Spleen (tissue), 11 donors: ENCODE results near the gene RIMBP2. TPM values are rescaled to one million over a fixed set of nuclear protein-coding genes. Genes with fewer than 3 reads are reported as not detected.

Experiments
- DNase-seq: peaks from one replicate; pipeline ENCODE4 v3.0.0-alpha.2; 2020
- H3K27ac ChIP-seq, 8 donors: fragments of 200-600 bp; sonication (generic) in 7 of 8; 1 replicate in 4 of 8; 2 replicates in 4 of 8; pipeline versions ENCODE4 v1.5.0 to v1.8.0; 2016 to 2021; ENCODE audit warnings: inconsistent platforms in 4 of 8, mild to moderate bottlenecking in 4 of 8, moderate library complexity in 1 of 8
- H3K27me3 ChIP-seq, 7 donors: fragments of 200-600 bp; sonication (generic) in 6 of 7; replicated peaks in 1 of 7; 1 replicate in 4 of 7; 2 replicates in 3 of 7; pipeline versions ENCODE4 v1.5.0 to v1.8.0; 2016 to 2021; ENCODE audit warnings: inconsistent platforms in 3 of 7, mild to moderate bottlenecking in 1 of 7
- H3K36me3 ChIP-seq, 6 donors: fragments of 200-600 bp; sonication (generic) in 5 of 6; 1 replicate in 4 of 6; 2 replicates in 2 of 6; pipeline versions ENCODE4 v1.5.0 to v1.8.0; 2016 to 2021; ENCODE audit warnings: inconsistent platforms in 2 of 6
- H3K4me1 ChIP-seq, 6 donors: fragments of 200-600 bp; sonication (generic) in 5 of 6; 1 replicate in 3 of 6; 2 replicates in 3 of 6; pipeline versions ENCODE4 v1.5.0 to v1.8.0; 2016 to 2021; ENCODE audit warnings: inconsistent platforms in 3 of 6
- H3K4me3 ChIP-seq, 8 donors: fragments of 200-600 bp; sonication (generic) in 7 of 8; 1 replicate in 4 of 8; 2 replicates in 4 of 8; pipeline versions ENCODE4 v1.5.0 to v1.8.0; 2016 to 2021; ENCODE audit warnings: inconsistent platforms in 4 of 8, mild to moderate bottlenecking in 4 of 8, moderate library complexity in 2 of 8
- H3K9me3 ChIP-seq, 8 donors: fragments of 200-600 bp; sonication (generic) in 7 of 8; 1 replicate in 4 of 8; 2 replicates in 4 of 8; pipeline versions ENCODE4 v1.5.0 to v1.8.0; 2016 to 2021; ENCODE audit warnings: inconsistent platforms in 4 of 8
- CTCF ChIP-seq, 11 experiments: fragments of 200-600 bp in 7 of 11; fragments of 450-650 bp in 4 of 11; sonication (generic) in 4 of 11; IDR thresholded peaks in 8 of 11; conservative IDR thresholded peaks in 3 of 11; 1 replicate in 7 of 11; 2 replicates in 4 of 11; pipeline versions ENCODE4 v1.4.0 to v1.8.0; 2016 to 2021; ENCODE audit warnings: antibody characterized with exemption in 11 of 11, inconsistent platforms in 4 of 11, mild to moderate bottlenecking in 1 of 11
- POLR2A ChIP-seq, 3 donors: fragments of 450-650 bp; IDR thresholded peaks; one replicate each; pipeline ENCODE4 v1.5.1; 2017; ENCODE audit warnings: antibody characterized with exemption in 3 of 3, mild to moderate bottlenecking in 1 of 3
- POLR2AphosphoS5 ChIP-seq, 3 donors: sonication (generic); formaldehyde crosslinking; IDR thresholded peaks; one replicate each; pipeline ENCODE4 v1.5.1; 2017; ENCODE audit warnings: antibody characterized with exemption in 3 of 3
- WGBS, 5 donors: extraction: QIAGEN DNeasy Blood & Tissue Kit in 3 of 5; methylation state at CpG; one replicate each; pipeline versions ENCODE4 v1.1.5 to v1.1.7; 2013 to 2018; 5-methylcytosine and 5-hydroxymethylcytosine counted together
- intact Hi-C: fragments of 100-400 bp; cut with DNase I; formaldehyde crosslinking; loops from one replicate; pipeline ENCODE4 v1.15.0; 2023; ENCODE audit warnings: low total_unique reads
- polyA plus RNA-seq, 3 donors: library from polyadenylated mRNA; stranded (reverse); fragments of 200-250 nt; gene quantifications; one replicate each; pipeline ENCODE4 v1.2.1, GENCODE V29; 2013
- total RNA-seq, 7 donors: library from RNA; depleted of rRNA in 3 of 7; stranded (reverse); fragments of >200 nt in 3 of 7; fragmentation: NEBNext Ultra II Directional in 4 of 7; extraction: Animal tissue kit (Norgen Biotek cat#: 25700) in 4 of 7; gene quantifications; one replicate each; pipeline versions ENCODE4 v1.1.0 to v1.2.1, GENCODE V29; 2016 to 2021
- donor health status: healthy with polysubstance abuse.
- donor health status: DM: no; HTN: no; CAD: no; lungs with moderate emphysema.
- donor health status: DM: no; HTN: no; CAD: no.
- donor health status: Bipolar disorder and iron deficiency.
- donor health status: healthy.
- donor health status: DM: no; HTN: no; CAD: no.
- donor health status: DM: yes; HTN: yes; CAD: no.

RIMBP2 gene
- total and polyA plus RNA-seq, 10 donors, result 0.05 to 5.2 (median 0.95) TPM

- H3K4me1 ChIP-seq, result no peaks in the 10 kb centered on the region
- no peak overlapping the region for H3K4me3 ChIP-seq
- intact Hi-C loops, result no loop called here
- WGBS, 5 donors, result 82 to 90% (median 85%) methylated on average over 12 to 13 of the region's 13 CpGs
- DNase-seq, result no peak
- TF ChIP-seq POLR2A (IDR thresholded peaks at IDR 0.05) (no peak), POLR2AphosphoS5 (IDR thresholded peaks at IDR 0.05) (no peak), CTCF (IDR thresholded peaks at IDR 0.05 in 8 of 11, conservative IDR thresholded peaks at IDR 0.05 in 3 of 11) (no peak)
- H3K27me3 ChIP-seq, result peaks cover 0 to 8% (median 0%) of the 10 kb centered on the region in 7 donors
- H3K36me3 ChIP-seq, result no peaks in the 10 kb centered on the region
- H3K27ac ChIP-seq, result no peak overlapping the region
- no peaks in the 10 kb centered on the region for H3K9me3 ChIP-seq
Measured at GRCh38 chr12:130704606-130705005, 11.5 kb downstream of the RIMBP2 start.

DNA sequence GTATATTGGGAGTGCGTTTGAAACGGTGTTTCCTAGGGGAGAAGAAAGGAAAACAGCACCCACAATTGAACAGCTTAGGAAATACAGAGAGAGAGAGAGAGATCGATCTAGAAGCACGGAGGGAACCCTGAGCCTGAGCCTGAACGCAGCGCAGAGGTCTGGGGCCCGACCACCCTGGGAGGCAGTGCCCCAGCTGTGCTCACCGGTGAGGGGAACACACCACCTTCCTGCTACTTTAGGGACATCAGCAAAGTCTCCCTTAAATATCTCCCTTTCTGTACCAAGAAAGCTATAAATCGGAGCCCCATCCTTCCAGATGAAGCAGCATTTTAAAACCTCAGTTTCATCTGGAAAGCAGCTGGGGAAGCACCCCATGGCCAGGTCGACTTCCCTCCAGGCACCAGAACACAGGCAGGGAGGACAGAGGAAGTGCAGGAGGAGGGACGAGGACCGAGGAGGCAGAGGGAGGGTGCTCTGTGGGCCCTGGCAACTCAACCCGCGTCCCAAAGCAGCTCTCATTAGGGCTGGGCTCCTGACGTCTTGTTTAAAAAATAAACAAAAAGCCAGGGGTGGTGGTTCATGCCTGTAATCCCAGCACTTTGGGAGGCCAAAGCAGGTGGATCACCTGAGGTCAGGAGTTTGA, 12.2 kb downstream of the RIMBP2 start:
- 47 to 69% (median 58%) methylated on average over 14 to 15 of the region's 15 CpGs for WGBS, 5 donors
- no peak for DNase-seq
- TF ChIP-seq CTCF (IDR thresholded peaks at IDR 0.05 in 8 of 11, conservative IDR thresholded peaks at IDR 0.05 in 3 of 11) (no peak), POLR2AphosphoS5 (IDR thresholded peaks at IDR 0.05) (no peak), POLR2A (IDR thresholded peaks at IDR 0.05) (no peak)
- intact Hi-C loops, result no loop called here
- no peaks in the 10 kb centered on the region for H3K9me3 ChIP-seq
- H3K4me1 ChIP-seq, result no peaks in the 10 kb centered on the region
- peaks cover 0 to 5% (median 0%) of the 10 kb centered on the region in 7 donors for H3K27me3 ChIP-seq
- H3K4me3 ChIP-seq, result no peak overlapping the region
- no peak overlapping the region for H3K27ac ChIP-seq
- H3K36me3 ChIP-seq, result no peaks in the 10 kb centered on the region

GRCh38 chr12:130702966-130703732, 12.9 kb downstream of the RIMBP2 start:
- 66 to 87% (median 82%) methylated on average over 25 of the region's 25 CpGs for WGBS, 5 donors
- Histone ChIP-seq H3K4me1 (no peaks in the 10 kb centered on the region), H3K27ac (no peak overlapping the region), H3K27me3 (peaks cover 0 to 5% (median 0%) of the 10 kb centered on the region in 7 donors), H3K4me3 (no peak overlapping the region), H3K9me3 (no peaks in the 10 kb centered on the region), H3K36me3 (no peaks in the 10 kb centered on the region)
- TF ChIP-seq POLR2AphosphoS5 (IDR thresholded peaks at IDR 0.05), result no peak
- no peak for TF ChIP-seq POLR2A (IDR thresholded peaks at IDR 0.05)
- no peak for TF ChIP-seq CTCF (IDR thresholded peaks at IDR 0.05 in 8 of 11, conservative IDR thresholded peaks at IDR 0.05 in 3 of 11)
- DNase-seq, result no peak
- intact Hi-C loops, result no loop called here

DNA sequence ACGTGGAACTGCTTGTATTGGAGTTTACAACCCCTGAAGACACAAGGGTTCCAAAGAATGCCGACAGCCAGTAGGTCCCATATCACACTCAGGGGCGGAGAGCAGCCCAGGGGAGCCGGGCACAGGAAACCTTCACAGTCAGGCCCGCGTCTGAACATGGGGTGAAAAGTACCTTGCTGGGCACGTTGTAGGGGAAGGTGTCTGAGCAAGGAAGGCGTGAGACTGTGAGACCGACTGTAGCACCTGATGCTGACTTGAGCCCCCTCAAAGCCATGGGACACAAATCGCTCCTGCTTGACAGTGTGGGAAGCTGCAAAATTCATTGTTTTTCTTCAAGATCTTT, 14.7 kb downstream of the RIMBP2 start:
- TF ChIP-seq CTCF (IDR thresholded peaks at IDR 0.05 in 8 of 11, conservative IDR thresholded peaks at IDR 0.05 in 3 of 11), result no peak
- TF ChIP-seq POLR2A (IDR thresholded peaks at IDR 0.05), result no peak
- TF ChIP-seq POLR2AphosphoS5 (IDR thresholded peaks at IDR 0.05), result no peak
- 83 to 90% (median 86%) methylated on average over 10 of the region's 10 CpGs for WGBS, 5 donors
- no peaks in the 10 kb centered on the region for H3K4me1 ChIP-seq
- no peak overlapping the region for H3K27ac ChIP-seq
- H3K36me3 ChIP-seq, result no peaks in the 10 kb centered on the region
- peaks cover 0 to 2% (median 0%) of the 10 kb centered on the region in 7 donors for H3K27me3 ChIP-seq
- no peaks in the 10 kb centered on the region for H3K9me3 ChIP-seq
- no peak for DNase-seq
- intact Hi-C loops, result no loop called here
- H3K4me3 ChIP-seq, result no peak overlapping the region
